HCT116 (cell line): ENCODE results near the gene LRRC9.
"Not testable (repeated sequence)": the region's sequence is repeated elsewhere in the genome, so short reads cannot be mapped to it uniquely, and the experiment has no call there.

Source experiments
- ATF3 ChIP-seq: IDR thresholded peaks from 2 replicates; pipeline ENCODE4 v1.6.1; 2012
- POLR2A ChIP-seq: IDR thresholded peaks from 2 replicates; pipeline ENCODE4 v1.7.0; 2011; ENCODE audit warnings: borderline replicate concordance; ENCODE audit not compliant: insufficient read depth, insufficient read length; ENCODE audit errors: extremely low read depth
- POLR2AphosphoS5 ChIP-seq: IDR thresholded peaks from 2 replicates; pipeline ENCODE4 v1.6.1; 2011; ENCODE audit warnings: mild to moderate bottlenecking, low read depth, low read length, moderate library complexity
- RAD21 ChIP-seq: IDR thresholded peaks from 2 replicates; pipeline ENCODE4 v1.6.1; 2012; ENCODE audit warnings: low read depth, mild to moderate bottlenecking
- ZFX ChIP-seq: fragments of 450-650 bp; IDR thresholded peaks from 2 replicates; pipeline ENCODE4 v1.6.1; 2017
- TF ChIP-seq, protein P1 (sequence below), 3 experiments: fragments of 200-600 bp in 1 of 3; sonication (generic) in 1 of 3; IDR thresholded peaks in 2 of 3; conservative IDR thresholded peaks in 1 of 3; 2 replicates each; pipeline ENCODE4 v1.5.1; 2012 to 2017; ENCODE audit warnings: low read depth in 2 of 3, low read length in 2 of 3, antibody characterized with exemption in 1 of 3, borderline replicate concordance in 1 of 3, control low read depth in 1 of 3, mild to moderate bottlenecking in 1 of 3, mixed read lengths in 1 of 3, mixed run types in 1 of 3, moderate library complexity in 1 of 3; ENCODE audit not compliant: insufficient read depth in 1 of 3
- TF ChIP-seq, protein P2 (sequence below): IDR thresholded peaks from 2 replicates; pipeline ENCODE4 v1.6.1; 2011; ENCODE audit warnings: mild to moderate bottlenecking, low read length, moderate library complexity; ENCODE audit not compliant: insufficient replicate concordance; ENCODE audit errors: extremely low read depth

DNA sequence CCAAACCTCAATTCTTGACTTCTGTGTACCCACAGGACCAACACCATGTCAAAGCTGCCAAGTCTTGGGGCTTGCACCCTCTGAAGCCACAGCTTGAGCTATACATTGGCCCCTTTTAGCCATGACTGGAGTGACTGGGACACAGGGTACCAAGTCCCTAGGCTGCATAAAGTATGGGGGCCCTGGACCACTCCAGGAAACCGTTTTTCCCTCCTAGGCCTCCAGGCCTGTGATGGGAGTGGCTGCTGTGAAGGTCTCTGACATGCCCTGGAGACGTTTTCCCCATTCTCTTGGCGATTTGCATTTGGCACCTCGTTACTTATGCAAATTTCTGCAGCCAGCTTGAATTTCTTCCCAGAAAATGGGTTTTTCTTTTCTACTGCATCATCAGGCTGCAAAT is 90.3 kb downstream of the LRRC9 start:
- TF ChIP-seq, protein P1, sequence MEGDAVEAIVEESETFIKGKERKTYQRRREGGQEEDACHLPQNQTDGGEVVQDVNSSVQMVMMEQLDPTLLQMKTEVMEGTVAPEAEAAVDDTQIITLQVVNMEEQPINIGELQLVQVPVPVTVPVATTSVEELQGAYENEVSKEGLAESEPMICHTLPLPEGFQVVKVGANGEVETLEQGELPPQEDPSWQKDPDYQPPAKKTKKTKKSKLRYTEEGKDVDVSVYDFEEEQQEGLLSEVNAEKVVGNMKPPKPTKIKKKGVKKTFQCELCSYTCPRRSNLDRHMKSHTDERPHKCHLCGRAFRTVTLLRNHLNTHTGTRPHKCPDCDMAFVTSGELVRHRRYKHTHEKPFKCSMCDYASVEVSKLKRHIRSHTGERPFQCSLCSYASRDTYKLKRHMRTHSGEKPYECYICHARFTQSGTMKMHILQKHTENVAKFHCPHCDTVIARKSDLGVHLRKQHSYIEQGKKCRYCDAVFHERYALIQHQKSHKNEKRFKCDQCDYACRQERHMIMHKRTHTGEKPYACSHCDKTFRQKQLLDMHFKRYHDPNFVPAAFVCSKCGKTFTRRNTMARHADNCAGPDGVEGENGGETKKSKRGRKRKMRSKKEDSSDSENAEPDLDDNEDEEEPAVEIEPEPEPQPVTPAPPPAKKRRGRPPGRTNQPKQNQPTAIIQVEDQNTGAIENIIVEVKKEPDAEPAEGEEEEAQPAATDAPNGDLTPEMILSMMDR (IDR thresholded peaks at IDR 0.05 in 2 of 3, conservative IDR thresholded peaks at IDR 0.05 in 1 of 3; ENCODE audit: borderline replicate concordance in 1 of 3, insufficient read depth in 1 of 3, low read depth in 2 of 3, low read length in 2 of 3): not testable (repeated sequence)
- TF ChIP-seq POLR2A, ATF3, ZFX, POLR2AphosphoS5, RAD21: not testable (repeated sequence)
- TF ChIP-seq, protein P2, sequence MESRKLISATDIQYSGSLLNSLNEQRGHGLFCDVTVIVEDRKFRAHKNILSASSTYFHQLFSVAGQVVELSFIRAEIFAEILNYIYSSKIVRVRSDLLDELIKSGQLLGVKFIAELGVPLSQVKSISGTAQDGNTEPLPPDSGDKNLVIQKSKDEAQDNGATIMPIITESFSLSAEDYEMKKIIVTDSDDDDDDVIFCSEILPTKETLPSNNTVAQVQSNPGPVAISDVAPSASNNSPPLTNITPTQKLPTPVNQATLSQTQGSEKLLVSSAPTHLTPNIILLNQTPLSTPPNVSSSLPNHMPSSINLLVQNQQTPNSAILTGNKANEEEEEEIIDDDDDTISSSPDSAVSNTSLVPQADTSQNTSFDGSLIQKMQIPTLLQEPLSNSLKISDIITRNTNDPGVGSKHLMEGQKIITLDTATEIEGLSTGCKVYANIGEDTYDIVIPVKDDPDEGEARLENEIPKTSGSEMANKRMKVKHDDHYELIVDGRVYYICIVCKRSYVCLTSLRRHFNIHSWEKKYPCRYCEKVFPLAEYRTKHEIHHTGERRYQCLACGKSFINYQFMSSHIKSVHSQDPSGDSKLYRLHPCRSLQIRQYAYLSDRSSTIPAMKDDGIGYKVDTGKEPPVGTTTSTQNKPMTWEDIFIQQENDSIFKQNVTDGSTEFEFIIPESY: not testable (repeated sequence)
